HG03521 (cell line): Measurements from ENCODE around the gene PPFIBP2.

Experiments used
- ATAC-seq: cut with Tn5 transposase; IDR thresholded peaks from one replicate; pipeline ENCODE4 v1.9.1; 2021; ENCODE audit warnings: mild to moderate bottlenecking, moderate library complexity; ENCODE audit not compliant: unreplicated experiment

PPFIBP2 gene

DNA sequence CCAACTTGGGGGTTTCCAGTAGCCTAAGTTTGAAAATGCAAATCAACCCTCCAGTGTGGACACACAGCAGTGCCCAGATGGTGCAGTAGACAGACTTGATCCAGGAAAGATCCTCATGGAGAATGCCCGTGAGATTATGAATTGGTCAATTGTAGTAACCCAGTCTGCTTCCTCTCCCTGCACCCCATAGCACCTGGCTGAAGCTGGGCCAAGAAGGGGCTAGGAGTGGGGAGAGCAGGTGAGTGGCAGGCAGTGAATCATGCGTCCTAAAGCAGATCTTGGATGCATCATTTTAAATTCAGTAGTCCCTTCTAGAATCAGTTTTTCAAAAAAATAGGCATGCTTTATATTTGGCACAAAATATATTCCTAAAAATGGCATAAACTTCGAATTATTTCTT is 107.3 kb downstream of the PPFIBP2 start:
- no peak for ATAC-seq

DNA sequence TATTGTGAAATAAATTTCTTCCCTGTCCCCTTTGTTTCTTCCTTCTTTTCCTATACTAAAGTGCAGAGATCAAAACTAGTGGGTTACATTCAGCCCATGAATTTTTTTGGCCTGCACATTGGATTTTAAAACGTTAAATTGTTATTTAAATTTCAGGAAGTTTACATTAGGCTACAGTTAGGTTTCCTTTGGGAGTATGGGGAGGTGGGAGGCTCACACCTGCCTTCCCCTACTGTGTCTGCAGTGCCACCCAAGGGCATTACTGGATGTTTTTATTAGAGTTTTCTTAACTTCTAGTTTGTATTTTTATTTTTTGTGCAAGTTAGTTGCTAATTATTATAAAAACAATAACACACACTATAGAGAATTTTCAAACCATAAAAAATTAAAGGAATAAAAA is 107.8 kb downstream of the PPFIBP2 start:
- ATAC-seq: no peak

DNA sequence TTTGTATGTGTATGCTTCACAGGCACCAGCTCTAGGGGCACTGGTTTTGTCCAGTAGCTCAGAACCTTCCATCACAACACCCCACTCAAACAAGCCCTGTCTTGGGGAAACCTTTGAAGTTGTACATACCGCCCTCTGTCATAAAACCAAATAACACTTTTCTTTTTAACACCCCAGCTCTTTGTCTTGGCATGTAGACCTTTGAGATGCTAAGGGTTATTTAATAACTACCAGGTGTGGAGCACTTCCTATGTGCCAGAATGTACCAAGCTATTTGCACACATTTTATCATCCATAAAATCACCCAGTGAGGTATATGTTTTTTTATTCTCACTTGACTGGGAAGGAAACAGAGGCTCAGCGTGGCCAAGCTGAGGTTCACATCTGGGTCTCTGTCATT is 108.9 kb downstream of the PPFIBP2 start:
- no peak for ATAC-seq

DNA sequence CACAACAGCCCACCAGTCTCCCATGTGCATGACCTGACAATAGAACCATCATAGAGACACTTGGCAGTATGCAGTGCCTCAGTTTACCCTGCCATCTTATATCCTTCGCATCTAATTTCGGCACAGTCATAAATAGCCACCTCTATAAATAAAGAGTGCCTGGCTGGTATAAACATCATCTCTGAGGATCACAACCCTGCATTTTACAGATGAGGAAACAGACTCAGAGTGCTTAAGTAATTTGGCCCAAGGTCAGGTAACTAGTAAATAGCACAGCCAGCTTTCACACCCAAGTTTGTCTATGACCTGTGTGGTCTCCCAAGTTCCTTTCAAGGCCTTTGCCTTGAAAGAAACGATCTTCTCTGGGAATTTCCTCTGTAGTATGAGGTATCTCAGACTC is 114.9 kb downstream of the PPFIBP2 start:
- ATAC-seq: no peak

DNA sequence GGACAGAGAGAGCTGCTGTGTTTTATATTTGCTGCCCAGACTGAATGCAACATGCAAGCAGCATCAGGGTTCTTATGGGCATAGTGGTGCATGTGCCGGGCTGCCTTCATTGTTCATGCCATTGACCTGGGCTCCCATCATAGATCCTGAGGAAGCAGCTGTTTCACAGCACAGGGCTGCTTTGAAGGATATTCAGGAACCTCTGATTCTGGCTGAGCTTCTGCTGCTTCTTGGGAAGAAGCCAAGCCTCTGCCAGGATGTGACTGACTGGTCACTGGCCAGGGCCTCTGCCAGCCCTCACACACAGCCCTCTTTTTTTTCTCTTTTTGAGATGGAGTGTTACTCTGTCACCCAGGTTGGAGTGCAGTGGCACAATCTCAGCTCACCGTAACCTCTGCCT is 116.2 kb downstream of the PPFIBP2 start:
- no peak for ATAC-seq

DNA sequence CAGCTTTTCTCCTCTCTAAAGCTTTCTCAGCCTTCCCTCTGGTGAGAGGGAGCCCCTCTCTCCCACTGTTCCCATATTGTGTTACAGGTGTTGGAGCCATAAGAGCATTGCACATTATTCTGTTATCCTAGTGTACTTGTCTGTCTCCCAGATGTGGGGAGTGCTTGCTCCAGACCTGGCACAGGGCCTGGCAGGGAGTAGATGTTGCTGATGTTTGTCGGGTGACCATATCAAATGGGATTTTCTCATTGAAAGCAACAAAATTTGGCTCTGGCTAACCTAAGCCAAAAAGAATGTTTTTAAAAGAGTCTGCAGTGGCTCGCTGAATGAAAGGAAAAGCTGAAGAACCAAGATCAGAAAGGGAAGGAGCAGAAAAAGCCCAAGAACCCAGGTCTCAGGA is 118.4 kb downstream of the PPFIBP2 start:
- ATAC-seq: no peak

DNA sequence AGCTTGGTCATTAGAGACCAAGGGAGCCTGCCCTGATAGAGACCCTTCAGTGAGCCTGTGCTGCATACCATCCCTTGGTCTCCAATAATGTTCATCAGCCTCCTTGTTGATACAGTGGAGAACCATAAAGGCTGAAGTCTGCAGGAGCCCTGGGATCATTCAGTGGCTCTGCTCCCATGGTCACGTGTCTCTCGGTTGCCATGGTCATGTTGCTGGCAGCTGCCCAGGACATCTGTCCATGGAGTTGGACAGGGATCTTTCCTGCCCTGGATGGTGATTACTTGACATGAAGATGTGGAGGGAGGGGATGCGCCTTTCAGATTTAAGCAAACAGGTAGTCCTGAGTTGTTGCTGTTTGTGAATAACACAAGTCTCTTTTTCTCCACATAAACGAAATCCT is 121.3 kb downstream of the PPFIBP2 start:
- ATAC-seq: no peak

DNA sequence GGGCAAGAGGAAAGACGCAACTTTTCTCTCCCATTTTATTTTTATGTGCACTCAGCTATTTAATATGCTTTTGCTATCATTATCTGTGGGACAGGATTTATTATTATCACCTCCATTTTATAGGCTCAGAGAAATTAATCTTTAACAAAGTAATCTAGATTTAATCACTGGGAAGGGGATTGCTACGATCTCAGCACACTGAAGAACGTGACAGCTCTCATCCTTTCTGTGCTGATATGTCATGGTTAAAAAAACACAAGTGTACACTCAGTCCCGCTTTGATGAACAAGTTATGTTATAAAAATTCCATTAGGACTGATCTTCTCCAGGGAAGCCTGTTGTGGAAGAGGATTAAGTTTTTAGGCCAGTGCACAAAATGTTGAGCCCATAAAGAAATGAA is 121.9 kb downstream of the PPFIBP2 start:
- ATAC-seq: no peak

DNA sequence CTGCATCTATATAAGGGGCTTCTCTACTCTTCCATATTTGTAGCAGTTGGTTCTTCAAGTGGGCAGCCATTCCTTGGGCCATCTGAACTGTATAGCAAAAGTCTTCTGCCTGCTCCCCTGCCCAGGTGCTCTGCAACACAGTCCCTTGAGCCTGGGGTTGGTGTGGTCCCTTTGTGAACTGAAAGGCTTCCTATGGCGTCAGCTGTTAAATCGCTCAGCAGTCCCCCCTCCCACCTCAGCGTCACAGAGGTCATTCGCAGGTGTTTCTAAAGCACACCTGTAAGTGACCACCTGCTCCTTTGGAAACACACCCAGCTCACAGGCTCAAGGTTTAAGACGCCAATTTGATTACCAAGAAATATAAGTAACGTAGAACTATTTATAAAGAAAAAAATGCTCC is 122.6 kb downstream of the PPFIBP2 start:
- ATAC-seq: no peak

DNA sequence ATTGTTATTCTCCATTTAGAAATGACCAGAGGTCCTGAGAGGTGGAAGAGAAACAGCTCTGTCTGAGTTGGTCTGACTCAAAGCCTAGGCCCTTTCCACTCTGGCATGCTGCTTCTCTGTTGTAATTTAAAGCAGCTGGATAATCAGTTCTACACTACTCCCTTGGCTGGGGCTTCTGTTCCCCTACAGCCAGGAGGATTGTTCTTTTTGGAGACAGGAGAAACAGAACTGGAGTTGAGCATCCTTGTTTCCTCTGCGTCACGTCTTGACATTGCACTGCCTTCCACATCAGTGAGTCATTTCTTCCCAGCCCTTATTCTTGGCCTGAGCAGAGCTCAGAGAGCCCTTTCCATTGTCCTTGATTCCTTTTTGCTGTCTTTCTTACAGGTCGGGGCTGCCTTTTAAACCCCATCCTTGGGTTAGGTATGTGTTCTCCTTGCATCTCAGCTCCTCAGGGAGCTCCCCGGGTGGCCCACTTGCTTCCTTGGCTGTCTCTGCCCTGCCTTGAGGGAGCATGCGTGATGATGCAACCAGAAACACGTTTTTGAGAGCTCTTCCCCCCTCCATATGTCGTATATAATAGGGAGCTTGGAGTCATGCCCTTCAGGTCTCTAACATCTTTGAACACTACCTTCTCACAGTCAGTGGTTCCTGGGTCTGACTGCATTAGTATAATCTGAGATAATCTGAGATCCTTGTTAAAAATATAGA is 123.8 kb downstream of the PPFIBP2 start:
- no peak for ATAC-seq

DNA sequence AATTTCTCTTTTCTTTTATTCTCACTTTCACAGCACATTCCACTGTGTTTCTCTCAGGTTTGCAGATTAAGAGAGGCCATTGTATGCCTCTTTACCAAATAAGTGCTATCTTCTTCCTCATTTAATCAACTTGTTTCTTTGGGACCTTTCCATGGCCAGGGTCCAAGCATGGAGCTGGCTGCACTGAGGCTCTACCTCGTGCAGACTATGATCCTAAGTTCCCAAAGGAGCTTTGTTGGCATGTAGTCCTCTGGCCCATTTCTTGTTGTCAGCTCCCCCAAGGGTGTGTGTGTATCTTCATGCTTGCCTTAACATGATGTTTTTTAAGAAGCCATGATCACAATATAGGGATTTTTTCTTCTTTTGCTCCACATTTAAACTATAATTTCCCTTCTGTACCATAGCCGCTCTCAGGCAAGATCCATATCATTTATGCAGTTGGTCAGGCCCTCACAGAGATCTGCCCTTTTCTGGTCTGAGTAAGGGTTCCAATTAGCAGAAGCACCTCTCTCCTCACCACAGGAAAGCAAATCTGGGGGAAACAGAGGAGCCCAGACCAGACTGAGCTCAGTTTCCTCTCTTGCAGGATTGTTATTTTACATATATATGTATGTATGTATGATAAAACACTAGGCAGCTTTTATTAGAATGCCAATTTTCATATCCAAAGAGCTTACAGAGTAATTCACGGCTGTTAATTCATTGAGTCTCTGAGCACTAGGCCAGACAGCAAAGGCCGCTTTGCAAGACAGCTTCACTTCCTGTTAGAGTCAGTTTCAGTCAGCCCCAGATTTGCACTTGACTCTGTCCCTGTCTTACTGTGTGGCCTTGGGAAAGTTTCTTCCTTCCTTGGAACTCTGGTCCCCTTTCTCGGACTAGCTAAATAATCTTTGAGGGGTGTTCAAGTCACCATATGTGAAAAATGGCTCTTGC is 125.2 kb downstream of the PPFIBP2 start:
- ATAC-seq: peak; percentile 65

DNA sequence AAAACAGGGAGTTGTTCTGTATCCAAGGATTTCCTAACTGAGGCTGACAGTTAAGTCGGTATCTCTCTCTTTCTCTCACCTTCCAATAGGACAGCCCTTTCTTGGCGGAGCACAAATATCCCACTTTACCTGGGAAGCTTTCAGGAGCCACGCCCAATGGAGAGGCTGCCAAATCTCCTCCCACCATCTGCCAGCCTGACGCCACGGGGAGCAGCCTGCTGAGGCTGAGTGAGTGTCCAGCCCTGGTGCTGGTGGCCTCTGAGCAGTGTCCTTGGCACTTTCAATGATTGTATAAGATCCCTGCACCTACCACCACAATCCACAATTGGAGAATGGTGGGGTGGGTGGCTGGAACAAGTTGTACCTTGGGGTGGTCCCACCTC is 125.8 kb downstream of the PPFIBP2 start:
- no peak for ATAC-seq

DNA sequence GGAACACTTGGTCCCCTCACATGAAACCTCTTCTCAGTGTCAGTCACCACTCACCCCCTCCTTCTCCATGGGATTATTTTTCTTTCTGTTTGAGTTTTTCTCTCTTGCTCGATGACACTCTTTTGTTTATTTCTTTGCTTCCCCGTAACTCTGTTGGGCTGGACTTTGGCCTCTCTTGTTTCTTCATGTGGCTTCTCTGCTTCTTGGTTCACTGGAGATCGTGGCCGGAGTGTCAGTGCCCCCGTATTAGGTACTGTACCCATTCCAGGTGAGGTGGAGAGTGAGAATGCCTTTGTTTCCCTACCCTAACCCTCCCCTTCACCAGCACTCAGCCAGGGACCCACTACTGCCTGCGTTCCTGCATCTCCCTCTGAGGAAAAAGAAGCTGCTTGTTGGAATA is 127.0 kb downstream of the PPFIBP2 start:
- no peak for ATAC-seq

DNA sequence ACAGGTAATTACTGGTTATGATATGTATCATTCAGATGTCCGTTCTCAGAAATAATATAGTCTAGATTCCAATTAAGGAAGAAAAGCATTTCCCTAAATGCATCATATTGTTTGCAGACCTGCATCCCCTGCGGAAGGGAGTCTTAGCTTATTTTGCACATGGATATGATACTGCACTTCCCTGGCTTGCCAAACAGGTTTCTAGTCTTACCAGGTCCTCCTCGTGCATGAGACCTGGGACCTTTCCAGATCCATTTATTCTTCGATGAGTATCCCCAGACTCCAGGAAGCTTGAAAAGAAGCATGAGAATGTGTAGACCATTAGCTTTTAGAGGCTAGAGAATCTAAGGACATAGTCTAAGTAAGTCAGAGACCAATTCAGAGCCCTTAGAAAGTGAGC is 128.9 kb downstream of the PPFIBP2 start:
- ATAC-seq: no peak

DNA sequence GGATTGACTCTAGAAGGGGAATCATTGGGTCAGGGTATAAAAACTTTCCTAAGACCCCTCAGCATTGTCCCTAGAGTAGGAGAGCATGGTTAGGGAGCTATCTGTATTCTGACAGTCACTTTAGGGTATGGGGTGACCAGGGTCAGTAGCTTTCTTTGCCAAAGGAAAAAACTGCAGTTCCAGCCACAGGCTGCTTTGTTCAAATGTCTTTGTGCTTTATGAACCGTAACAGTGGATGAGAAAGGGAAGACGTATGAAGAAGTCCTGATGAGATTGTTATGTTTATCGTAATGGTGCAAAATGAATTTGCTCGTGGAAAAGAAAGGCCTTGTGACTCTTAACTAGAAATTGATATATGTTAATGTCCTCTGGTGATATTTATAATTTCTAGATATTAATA is 129.5 kb downstream of the PPFIBP2 start:
- no peak for ATAC-seq

DNA sequence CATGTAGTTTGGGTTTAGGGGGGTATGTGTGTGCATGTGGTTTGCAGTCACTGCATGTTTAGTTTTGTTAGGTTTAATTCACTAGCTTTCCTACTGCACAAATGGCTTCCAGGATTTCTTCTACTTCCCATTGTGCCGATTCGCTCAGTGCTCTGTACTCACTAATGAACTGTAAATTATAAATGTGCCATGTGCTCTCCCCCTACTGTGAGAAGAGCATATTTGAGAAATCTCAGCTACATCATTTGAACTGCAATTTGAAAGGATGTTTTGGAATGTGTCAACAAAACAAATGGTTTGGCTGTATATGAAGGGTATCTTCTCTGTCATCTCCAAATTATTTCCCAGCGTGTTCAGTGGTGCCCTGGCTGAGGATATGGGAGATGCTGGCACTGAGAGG is 131.4 kb downstream of the PPFIBP2 start:
- ATAC-seq: no peak

DNA sequence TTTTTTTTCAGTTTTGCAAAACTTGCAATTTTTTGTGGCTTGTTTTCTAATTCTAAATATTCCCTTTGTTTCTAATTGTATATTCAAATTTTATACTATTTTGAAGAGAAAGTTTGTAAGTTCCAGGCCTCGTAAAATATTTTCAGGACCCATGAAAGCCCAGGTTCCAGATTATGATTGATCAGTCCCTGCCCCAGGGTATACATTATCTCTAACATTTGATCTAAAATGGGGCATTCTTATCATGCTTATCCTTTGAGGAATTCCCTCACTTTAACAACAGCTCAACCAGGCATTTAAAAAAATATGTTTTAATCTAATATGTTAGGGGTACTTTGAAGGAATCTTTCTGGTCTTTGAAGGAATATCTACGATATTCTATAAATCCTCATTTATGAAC is 133.1 kb downstream of the PPFIBP2 start:
- no peak for ATAC-seq

DNA sequence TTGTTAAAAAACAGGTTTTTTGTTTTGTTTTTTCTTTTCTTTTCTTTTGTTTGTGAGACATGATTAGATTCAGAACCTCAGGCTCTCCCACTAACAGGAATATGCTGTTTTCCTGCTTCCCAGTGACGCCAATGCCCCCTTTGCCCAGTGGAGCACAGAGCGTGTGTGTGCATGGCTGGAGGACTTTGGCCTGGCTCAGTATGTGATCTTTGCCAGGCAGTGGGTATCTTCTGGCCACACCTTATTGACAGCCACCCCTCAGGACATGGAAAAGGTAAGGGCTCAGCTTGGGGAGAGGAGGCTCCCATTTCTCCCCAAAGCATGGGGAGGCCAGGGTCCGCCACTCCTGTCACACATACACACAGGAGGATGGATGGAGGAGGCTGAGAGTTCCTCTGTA is 134.5 kb downstream of the PPFIBP2 start:
- ATAC-seq: no peak

DNA sequence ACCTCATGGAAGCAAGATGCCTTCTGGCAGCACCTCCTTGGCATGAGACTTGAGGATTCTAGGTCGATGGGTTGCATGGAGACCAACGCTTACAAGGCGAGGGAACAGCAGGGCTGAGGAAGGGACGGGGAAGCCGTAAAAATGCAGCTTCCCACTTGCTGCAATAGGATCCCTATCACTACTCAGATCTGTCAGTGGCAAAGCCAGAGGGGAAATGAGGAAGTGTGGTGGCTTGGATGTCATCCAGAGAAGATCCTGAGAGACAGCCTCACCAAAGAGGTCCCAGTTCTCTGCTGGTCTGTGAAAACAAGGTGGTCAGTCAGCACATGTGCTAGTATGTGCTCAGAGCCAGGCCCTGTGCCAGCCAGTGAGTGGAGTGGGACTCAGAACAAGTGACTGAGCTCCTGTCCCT is 137.3 kb downstream of the PPFIBP2 start:
- no peak for ATAC-seq

DNA sequence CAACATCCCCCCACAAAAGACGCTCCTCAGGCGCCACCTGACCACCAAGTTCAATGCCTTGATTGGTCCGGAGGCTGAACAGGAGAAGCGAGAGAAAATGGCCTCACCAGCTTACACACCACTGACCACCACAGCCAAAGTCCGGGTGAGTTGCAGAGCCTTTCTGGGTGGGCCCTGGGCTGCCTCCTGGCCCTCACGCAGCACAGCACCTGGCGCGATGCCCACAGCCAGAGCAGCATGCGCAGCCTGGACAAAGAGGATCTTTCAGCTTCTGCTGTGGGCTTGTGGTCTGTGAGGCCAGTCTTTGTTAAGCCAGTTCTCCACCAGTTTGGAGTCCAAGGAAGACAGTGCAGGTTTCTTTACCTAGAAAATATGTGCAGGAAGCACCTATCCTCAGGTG is 137.9 kb downstream of the PPFIBP2 start:
- ATAC-seq: no peak

DNA sequence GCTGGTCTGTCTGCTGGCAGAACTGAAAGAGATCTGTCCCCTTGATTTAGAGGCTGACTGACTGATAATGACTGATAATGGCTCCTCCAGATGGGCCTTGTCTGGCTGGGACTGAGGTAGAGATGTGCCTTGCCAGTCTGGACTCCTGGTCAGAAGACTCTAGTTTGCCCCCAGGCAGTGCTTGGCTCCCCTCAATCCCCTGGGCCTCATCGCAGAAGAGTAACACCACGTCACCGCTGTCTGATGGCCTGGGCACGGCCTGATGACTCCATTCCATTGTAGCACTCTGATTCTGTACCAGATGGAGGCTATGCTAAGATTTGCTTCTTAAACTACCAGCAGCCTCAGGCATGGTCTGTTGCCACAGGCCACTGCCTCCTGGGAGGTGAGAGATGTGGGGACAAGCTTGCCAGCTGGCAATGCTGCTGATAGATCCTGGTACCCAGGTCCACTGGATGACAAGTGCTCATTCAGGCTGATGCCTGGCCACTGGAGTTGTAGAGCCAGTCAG is 140.5 kb downstream of the PPFIBP2 start:
- no peak for ATAC-seq
